Suprapubic skin (tissue), 4 donors: Measurements from ENCODE around the gene SHANK3. TPM values are rescaled to one million over a fixed set of nuclear protein-coding genes. Genes with fewer than 3 reads are reported as not detected.
A peak's percentile ranks its signal among the peaks of the same experiment; 100 is the strongest.

Experiments used
- DNase-seq, 2 donors: peaks; one replicate each; pipeline ENCODE4 v3.0.0-alpha.2; 2019; ENCODE audit warnings: low spot score in 2 of 2
- H3K27ac ChIP-seq: fragments of 200-600 bp; sonication (generic); one replicate; pipeline ENCODE4 v1.5.1; 2019
- H3K27me3 ChIP-seq: fragments of 200-600 bp; sonication (generic); one replicate; pipeline ENCODE4 v1.5.1; 2019
- H3K36me3 ChIP-seq: fragments of 200-600 bp; sonication (generic); one replicate; pipeline ENCODE4 v1.5.1; 2019
- H3K4me1 ChIP-seq: fragments of 200-600 bp; sonication (generic); one replicate; pipeline ENCODE4 v1.5.1; 2019
- H3K4me3 ChIP-seq: fragments of 200-600 bp; sonication (generic); one replicate; pipeline ENCODE4 v1.5.1; 2019; ENCODE audit warnings: mild to moderate bottlenecking
- H3K9me3 ChIP-seq: fragments of 200-600 bp; sonication (generic); one replicate; pipeline ENCODE4 v1.5.1; 2019
- EP300 ChIP-seq: sonication (generic); formaldehyde crosslinking; IDR thresholded peaks from one replicate; pipeline ENCODE4 v1.6.1; 2017; ENCODE audit warnings: antibody characterized with exemption
- POLR2A ChIP-seq, 2 donors: fragments of 450-650 bp; IDR thresholded peaks; one replicate each; pipeline ENCODE4 v1.6.1; 2017; ENCODE audit warnings: antibody characterized with exemption in 2 of 2, mild to moderate bottlenecking in 2 of 2, moderate library complexity in 2 of 2
- POLR2AphosphoS5 ChIP-seq, 3 donors: sonication (generic); formaldehyde crosslinking; IDR thresholded peaks; one replicate each; pipeline ENCODE4 v1.6.1; 2017; ENCODE audit warnings: antibody characterized with exemption in 3 of 3
- WGBS: methylation state at CpG from one replicate; pipeline ENCODE4 v1.1.5; 2018; 5-methylcytosine and 5-hydroxymethylcytosine counted together
- total RNA-seq, 4 donors: library from RNA; depleted of rRNA; stranded (reverse); fragments of >200 nt; gene quantifications; one replicate each; pipeline ENCODE4 v1.1.0, GENCODE V29; 2016
- TF ChIP-seq, protein P1 (sequence below), 2 donors: fragments of 200-600 bp in 1 of 2; fragments of 450-650 bp in 1 of 2; sonication (generic) in 1 of 2; IDR thresholded peaks; one replicate each; pipeline ENCODE4 v1.5.1; 2016 to 2019; ENCODE audit warnings: antibody characterized with exemption in 2 of 2, mild to moderate bottlenecking in 1 of 2, moderate library complexity in 1 of 2

The SHANK3 gene
- total RNA-seq, 4 donors from 2014 or later, result 2.9 to 15.9 (median 9.5) TPM

DNA sequence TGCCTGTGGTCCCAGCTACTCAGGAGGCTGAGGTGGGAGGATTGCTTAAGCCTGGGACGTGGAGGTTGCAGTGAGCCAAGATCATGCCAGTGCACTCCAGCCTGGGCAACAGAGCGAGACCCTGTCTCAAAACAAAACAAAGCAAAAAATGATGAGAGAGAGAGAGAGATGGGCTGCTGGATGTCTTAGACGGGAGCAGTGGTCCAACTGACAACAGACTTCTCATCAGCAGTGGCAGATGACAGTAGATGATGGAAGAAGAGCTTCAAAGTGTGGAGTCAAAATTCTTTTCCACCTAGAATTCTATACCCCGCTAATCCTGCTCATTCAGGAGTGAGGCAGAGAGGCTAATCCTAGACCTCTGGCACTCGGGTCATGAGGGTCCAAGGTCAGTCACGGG lies 36.4 kb downstream of the SHANK3 start:
- H3K27me3 ChIP-seq, result no peaks in the 10 kb centered on the region
- 88% methylated on average over 5 of the region's 6 CpGs for WGBS
- TF ChIP-seq EP300, result no peak
- TF ChIP-seq POLR2AphosphoS5 (IDR thresholded peaks at IDR 0.05), result no peak
- TF ChIP-seq POLR2A (IDR thresholded peaks at IDR 0.05), result no peak
- TF ChIP-seq, protein P1, sequence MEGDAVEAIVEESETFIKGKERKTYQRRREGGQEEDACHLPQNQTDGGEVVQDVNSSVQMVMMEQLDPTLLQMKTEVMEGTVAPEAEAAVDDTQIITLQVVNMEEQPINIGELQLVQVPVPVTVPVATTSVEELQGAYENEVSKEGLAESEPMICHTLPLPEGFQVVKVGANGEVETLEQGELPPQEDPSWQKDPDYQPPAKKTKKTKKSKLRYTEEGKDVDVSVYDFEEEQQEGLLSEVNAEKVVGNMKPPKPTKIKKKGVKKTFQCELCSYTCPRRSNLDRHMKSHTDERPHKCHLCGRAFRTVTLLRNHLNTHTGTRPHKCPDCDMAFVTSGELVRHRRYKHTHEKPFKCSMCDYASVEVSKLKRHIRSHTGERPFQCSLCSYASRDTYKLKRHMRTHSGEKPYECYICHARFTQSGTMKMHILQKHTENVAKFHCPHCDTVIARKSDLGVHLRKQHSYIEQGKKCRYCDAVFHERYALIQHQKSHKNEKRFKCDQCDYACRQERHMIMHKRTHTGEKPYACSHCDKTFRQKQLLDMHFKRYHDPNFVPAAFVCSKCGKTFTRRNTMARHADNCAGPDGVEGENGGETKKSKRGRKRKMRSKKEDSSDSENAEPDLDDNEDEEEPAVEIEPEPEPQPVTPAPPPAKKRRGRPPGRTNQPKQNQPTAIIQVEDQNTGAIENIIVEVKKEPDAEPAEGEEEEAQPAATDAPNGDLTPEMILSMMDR (IDR thresholded peaks at IDR 0.05), result no peak

GRCh38 chr22:50710221-50710620 lies 37.6 kb downstream of the SHANK3 start:
- Histone ChIP-seq H3K27me3 (no peaks in the 10 kb centered on the region), H3K9me3 (no peaks in the 10 kb centered on the region), H3K4me1 (peaks cover 18% of the 10 kb centered on the region), H3K27ac (no peak overlapping the region), H3K36me3 (no peaks in the 10 kb centered on the region), H3K4me3 (no peak overlapping the region)
- no peak for TF ChIP-seq POLR2AphosphoS5 (IDR thresholded peaks at IDR 0.05)
- TF ChIP-seq POLR2A (IDR thresholded peaks at IDR 0.05), result no peak
- TF ChIP-seq, protein P1 (IDR thresholded peaks at IDR 0.05), result no peak
- no peak for TF ChIP-seq EP300
- WGBS, result 67% methylated on average over 6 of the region's 6 CpGs
- no peak for DNase-seq

More for the DNA sequence above, 36.4 kb downstream of the SHANK3 start:
- Histone ChIP-seq H3K4me3 (no peak overlapping the region), H3K36me3 (peaks cover 4% of the 10 kb centered on the region), H3K27ac (no peak overlapping the region), H3K4me1 (peaks cover 16% of the 10 kb centered on the region), H3K9me3 (no peaks in the 10 kb centered on the region)
- DNase-seq, result no peak

DNA sequence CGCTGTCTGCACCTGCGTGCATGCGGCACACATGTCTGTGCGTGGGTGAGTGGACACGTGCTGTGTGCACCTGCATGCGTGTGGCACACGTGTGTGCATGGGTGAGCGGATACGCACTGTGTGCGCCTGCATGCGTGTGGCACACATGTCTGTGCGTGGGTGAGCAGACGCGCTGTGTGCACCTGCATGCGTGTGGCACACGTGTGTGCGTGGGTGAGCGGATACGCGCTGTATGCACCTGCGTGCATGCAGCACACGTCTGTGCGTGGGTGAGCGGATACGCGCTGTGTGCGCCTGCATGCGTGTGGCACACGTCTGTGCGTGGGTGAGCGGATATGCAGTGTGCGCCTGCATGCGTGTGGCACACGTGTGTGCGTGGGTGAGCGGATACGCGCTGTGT lies 38.3 kb downstream of the SHANK3 start:
- Histone ChIP-seq H3K27me3 (no peaks in the 10 kb centered on the region), H3K27ac (no peak overlapping the region), H3K4me3 (no peak overlapping the region), H3K36me3 (no peaks in the 10 kb centered on the region), H3K9me3 (no peaks in the 10 kb centered on the region), H3K4me1 (peaks cover 18% of the 10 kb centered on the region)
- WGBS, result 92% methylated on average over 38 of the region's 38 CpGs
- no peak for DNase-seq
- TF ChIP-seq, protein P1 (IDR thresholded peaks at IDR 0.05), result no peak
- TF ChIP-seq EP300 (no peak), POLR2A (IDR thresholded peaks at IDR 0.05) (no peak), POLR2AphosphoS5 (IDR thresholded peaks at IDR 0.05) (no peak)

GRCh38 chr22:50711446-50712340 lies 39.1 kb downstream of the SHANK3 start:
- 73% methylated on average over 16 of the region's 16 CpGs for WGBS

More at GRCh38 chr22:50711446-50712340, 39.1 kb downstream of the SHANK3 start:
- TF ChIP-seq, protein P1 (IDR thresholded peaks at IDR 0.05), result no peak
- TF ChIP-seq POLR2A (IDR thresholded peaks at IDR 0.05) (no peak), EP300 (no peak), POLR2AphosphoS5 (IDR thresholded peaks at IDR 0.05) (no peak)
- no peaks in the 10 kb centered on the region for H3K27me3 ChIP-seq
- peaks cover 18% of the 10 kb centered on the region for H3K4me1 ChIP-seq
- H3K4me3 ChIP-seq, result no peak overlapping the region
- no peaks in the 10 kb centered on the region for H3K9me3 ChIP-seq
- no peaks in the 10 kb centered on the region for H3K36me3 ChIP-seq
- peak overlapping the region; percentile 54 for H3K27ac ChIP-seq
- no peak for DNase-seq
